Trophoblast cell (in vitro differentiated cells and primary cell): Measurements from ENCODE around the gene POLR1A.

Source experiments
- DNase-seq, 2 donors: peaks; one replicate each; pipeline ENCODE4 v3.0.0-alpha.2; 2016
- H2AFZ ChIP-seq: 2 replicates; pipeline ENCODE4 v1.6.1; 2013; ENCODE audit warnings: low read length, moderate library complexity, mild to moderate bottlenecking; ENCODE audit not compliant: insufficient read depth, poor library complexity
- H2AK5ac ChIP-seq: 2 replicates; pipeline ENCODE4 v1.6.1; 2013; ENCODE audit warnings: mild to moderate bottlenecking, low read length
- H2BK120ac ChIP-seq: 2 replicates; pipeline ENCODE4 v1.6.1; 2013; ENCODE audit warnings: low read length, mild to moderate bottlenecking, moderate library complexity; ENCODE audit not compliant: insufficient read depth, poor library complexity
- H2BK12ac ChIP-seq: 2 replicates; pipeline ENCODE4 v1.6.1; 2013; ENCODE audit warnings: mild to moderate bottlenecking, low read length, moderate library complexity
- H2BK5ac ChIP-seq: 2 replicates; pipeline ENCODE4 v1.6.1; 2013; ENCODE audit warnings: low read length, low read depth, moderate library complexity, mild to moderate bottlenecking; ENCODE audit not compliant: poor library complexity
- H3K14ac ChIP-seq: 2 replicates; pipeline ENCODE4 v1.6.1; 2013; ENCODE audit warnings: mild to moderate bottlenecking, low read length
- H3K18ac ChIP-seq: 2 replicates; pipeline ENCODE4 v1.6.1; 2013; ENCODE audit warnings: mild to moderate bottlenecking, low read length
- H3K23ac ChIP-seq: 2 replicates; pipeline ENCODE4 v1.6.1; 2013; ENCODE audit warnings: low read length
- H3K27ac ChIP-seq: 2 replicates; pipeline ENCODE4 v1.5.1; 2013; ENCODE audit warnings: low read depth, mild to moderate bottlenecking, inconsistent platforms, low read length, moderate library complexity
- H3K27me3 ChIP-seq: 2 replicates; pipeline ENCODE4 v1.6.1; 2013; ENCODE audit warnings: inconsistent platforms, mild to moderate bottlenecking, low read length, moderate library complexity; ENCODE audit not compliant: insufficient read depth
- H3K36me3 ChIP-seq, 2 experiments: 1 replicate in 1 of 2; 2 replicates in 1 of 2; pipeline ENCODE4 v1.6.1; 2013; ENCODE audit warnings: low read length in 2 of 2, mild to moderate bottlenecking in 2 of 2, moderate library complexity in 1 of 2; ENCODE audit not compliant: insufficient read depth in 2 of 2, control insufficient read depth in 1 of 2
- H3K4ac ChIP-seq: 2 replicates; pipeline ENCODE4 v1.6.1; 2013; ENCODE audit warnings: low read depth, mild to moderate bottlenecking, low read length, moderate library complexity
- H3K4me1 ChIP-seq, 2 experiments: 1 replicate in 1 of 2; 2 replicates in 1 of 2; pipeline ENCODE4 v1.6.1; 2013; ENCODE audit warnings: low read length in 2 of 2, mild to moderate bottlenecking in 2 of 2, moderate library complexity in 1 of 2; ENCODE audit not compliant: insufficient read depth in 2 of 2, control insufficient read depth in 1 of 2
- H3K4me2 ChIP-seq: 2 replicates; pipeline ENCODE4 v1.6.1; 2013; ENCODE audit warnings: inconsistent platforms, mild to moderate bottlenecking, low read length, moderate library complexity
- H3K4me3 ChIP-seq: 2 replicates; pipeline ENCODE4 v1.5.1; 2013; ENCODE audit warnings: mild to moderate bottlenecking, low read depth, low read length, inconsistent platforms
- H3K79me1 ChIP-seq: one replicate; pipeline ENCODE4 v1.6.1; 2013; ENCODE audit warnings: low read length
- H3K79me2 ChIP-seq: 2 replicates; pipeline ENCODE4 v1.6.1; 2013; ENCODE audit warnings: low read length, mild to moderate bottlenecking; ENCODE audit not compliant: control insufficient read depth, insufficient read depth, poor library complexity
- H3K9ac ChIP-seq: 2 replicates; pipeline ENCODE4 v1.6.1; 2013; ENCODE audit warnings: mild to moderate bottlenecking, low read length
- H3K9me3 ChIP-seq: 2 replicates; pipeline ENCODE4 v1.6.1; 2013; ENCODE audit warnings: low read depth, mild to moderate bottlenecking, control low read depth, inconsistent platforms, low read length; ENCODE audit not compliant: insufficient read depth
- H4K12ac ChIP-seq: 2 replicates; pipeline ENCODE4 v1.6.1; 2013; ENCODE audit warnings: low read depth, mild to moderate bottlenecking, low read length, moderate library complexity
- H4K8ac ChIP-seq: 2 replicates; pipeline ENCODE4 v1.6.1; 2013; ENCODE audit warnings: low read depth, mild to moderate bottlenecking, low read length, moderate library complexity
- H4K91ac ChIP-seq: one replicate; pipeline ENCODE4 v1.6.1; 2013; ENCODE audit warnings: low read depth, mild to moderate bottlenecking, low read length, moderate library complexity
- WGBS: extraction: QIAGEN DNeasy Blood & Tissue Kit; methylation state at CpG from one replicate; pipeline ENCODE4 v1.1.7; 2013; ENCODE audit warnings: missing lambda C conversion rate; ENCODE audit not compliant: insufficient read length, insufficient coverage; ENCODE audit errors: extremely low coverage; 5-methylcytosine and 5-hydroxymethylcytosine counted together

Gene POLR1A

DNA sequence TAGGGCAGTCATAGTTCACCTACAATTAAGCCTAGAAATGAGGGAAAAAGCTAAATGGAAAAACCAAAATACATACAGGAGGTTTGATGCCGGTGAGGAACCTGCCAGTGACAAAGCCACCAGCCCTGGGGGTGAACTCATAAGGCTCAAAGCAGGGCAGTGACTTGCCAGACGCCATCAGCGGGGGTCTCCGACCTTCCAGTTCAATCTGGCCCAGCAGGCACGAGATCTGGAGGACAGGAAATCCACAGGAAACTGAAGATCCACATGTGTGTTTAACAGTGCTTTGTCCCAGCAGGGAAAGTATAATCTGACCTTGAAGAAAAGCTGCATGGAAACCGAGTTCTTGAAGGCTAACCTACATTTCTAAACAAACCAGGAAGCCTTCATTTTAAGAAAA is 60.1 kb downstream of the POLR1A start:
- Histone ChIP-seq H3K4me3 (no peak overlapping the region), H3K9ac (no peak overlapping the region), H3K14ac (no peak overlapping the region), H4K8ac (no peak overlapping the region), H3K4me1 (peaks cover 0 to 6% of the 10 kb centered on the region in 2 experiments), H3K27me3 (no peaks in the 10 kb centered on the region), H3K4ac (no peak overlapping the region), H2BK5ac (no peak overlapping the region), H4K12ac (no peak overlapping the region), H3K79me2 (no peaks in the 10 kb centered on the region), H2BK120ac (no peak overlapping the region), H4K91ac (no peak overlapping the region), H2BK12ac (no peak overlapping the region), H3K23ac (no peak overlapping the region), H3K18ac (no peak overlapping the region), H3K79me1 (peaks cover 4% of the 10 kb centered on the region), H3K4me2 (no peak overlapping the region), H3K27ac (no peak overlapping the region), H3K9me3 (no peaks in the 10 kb centered on the region), H3K36me3 (peaks cover 63 to 81% of the 10 kb centered on the region in 2 experiments), H2AK5ac (no peak overlapping the region), H2AFZ (no peak overlapping the region)
- DNase-seq, result no peak
- WGBS, result no CpG with 5 or more reads among the region's 6 CpGs

DNA sequence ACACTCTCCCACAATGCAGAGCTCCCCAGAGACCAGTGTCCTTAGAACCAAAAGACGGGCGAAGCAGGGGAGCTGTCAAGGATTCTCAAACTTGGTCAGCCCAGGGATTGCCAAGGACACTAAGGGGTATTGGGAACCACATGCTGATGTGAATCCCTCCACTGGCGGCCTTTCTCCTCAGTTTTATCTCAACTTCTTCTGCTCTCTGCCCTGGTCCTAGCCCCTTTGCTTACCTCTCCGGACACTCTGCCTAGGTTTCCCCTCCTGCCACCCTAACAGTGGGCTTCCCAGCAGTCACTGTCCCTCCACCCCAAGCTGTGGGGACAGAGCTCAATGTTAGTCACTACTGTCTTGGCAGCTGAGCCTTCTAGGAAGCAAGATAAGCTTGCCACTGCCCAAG is 61.1 kb downstream of the POLR1A start:
- Histone ChIP-seq H3K4ac (no peak overlapping the region), H3K9me3 (no peaks in the 10 kb centered on the region), H3K23ac (no peak overlapping the region), H2BK5ac (no peak overlapping the region), H3K79me2 (no peaks in the 10 kb centered on the region), H4K8ac (no peak overlapping the region), H3K36me3 (peaks cover 67 to 84% of the 10 kb centered on the region in 2 experiments), H3K4me2 (no peak overlapping the region), H3K79me1 (peaks cover 4% of the 10 kb centered on the region), H3K9ac (no peak overlapping the region), H4K12ac (no peak overlapping the region), H2AK5ac (no peak overlapping the region), H3K27ac (no peak overlapping the region), H3K14ac (no peak overlapping the region), H2AFZ (no peak overlapping the region), H3K4me3 (no peak overlapping the region), H2BK12ac (no peak overlapping the region), H3K4me1 (peaks cover 0 to 6% of the 10 kb centered on the region in 2 experiments), H4K91ac (no peak overlapping the region), H3K27me3 (no peaks in the 10 kb centered on the region), H3K18ac (no peak overlapping the region), H2BK120ac (no peak overlapping the region)
- no peak for DNase-seq
- no CpG with 5 or more reads among the region's 4 CpGs for WGBS

DNA sequence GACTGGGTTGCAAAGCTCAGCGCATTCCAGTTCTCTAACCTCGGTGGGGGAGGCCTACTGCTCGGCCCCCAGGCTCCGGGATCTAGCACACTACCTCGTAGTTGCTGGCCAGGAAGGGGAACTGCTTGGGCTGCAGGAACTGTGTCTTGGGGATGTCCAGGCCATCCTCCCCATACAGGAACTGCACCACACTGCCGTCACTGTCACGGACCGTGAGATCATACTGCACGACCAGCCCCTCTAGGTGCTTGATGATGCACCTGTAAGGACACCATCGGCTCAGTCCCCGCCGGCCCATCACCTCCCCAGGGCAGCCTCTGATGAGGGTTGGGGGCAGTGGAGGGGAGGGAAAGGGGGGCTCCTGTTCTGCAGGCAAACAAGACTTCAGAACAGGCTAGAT is 61.6 kb downstream of the POLR1A start:
- Histone ChIP-seq H3K4me3 (no peak overlapping the region), H3K79me1 (peaks cover 4% of the 10 kb centered on the region), H3K79me2 (no peaks in the 10 kb centered on the region), H3K27me3 (no peaks in the 10 kb centered on the region), H4K12ac (no peak overlapping the region), H3K27ac (no peak overlapping the region), H3K36me3 (peaks cover 70 to 85% of the 10 kb centered on the region in 2 experiments), H2AFZ (no peak overlapping the region), H3K14ac (no peak overlapping the region), H3K4ac (no peak overlapping the region), H4K8ac (no peak overlapping the region), H3K4me1 (peaks cover 0 to 6% of the 10 kb centered on the region in 2 experiments), H2BK5ac (no peak overlapping the region), H4K91ac (no peak overlapping the region), H2AK5ac (no peak overlapping the region), H3K18ac (no peak overlapping the region), H2BK12ac (no peak overlapping the region), H3K23ac (no peak overlapping the region), H3K4me2 (no peak overlapping the region), H3K9me3 (no peaks in the 10 kb centered on the region), H2BK120ac (no peak overlapping the region), H3K9ac (no peak overlapping the region)
- no peak for DNase-seq
- WGBS, result no CpG with 5 or more reads among the region's 12 CpGs

DNA sequence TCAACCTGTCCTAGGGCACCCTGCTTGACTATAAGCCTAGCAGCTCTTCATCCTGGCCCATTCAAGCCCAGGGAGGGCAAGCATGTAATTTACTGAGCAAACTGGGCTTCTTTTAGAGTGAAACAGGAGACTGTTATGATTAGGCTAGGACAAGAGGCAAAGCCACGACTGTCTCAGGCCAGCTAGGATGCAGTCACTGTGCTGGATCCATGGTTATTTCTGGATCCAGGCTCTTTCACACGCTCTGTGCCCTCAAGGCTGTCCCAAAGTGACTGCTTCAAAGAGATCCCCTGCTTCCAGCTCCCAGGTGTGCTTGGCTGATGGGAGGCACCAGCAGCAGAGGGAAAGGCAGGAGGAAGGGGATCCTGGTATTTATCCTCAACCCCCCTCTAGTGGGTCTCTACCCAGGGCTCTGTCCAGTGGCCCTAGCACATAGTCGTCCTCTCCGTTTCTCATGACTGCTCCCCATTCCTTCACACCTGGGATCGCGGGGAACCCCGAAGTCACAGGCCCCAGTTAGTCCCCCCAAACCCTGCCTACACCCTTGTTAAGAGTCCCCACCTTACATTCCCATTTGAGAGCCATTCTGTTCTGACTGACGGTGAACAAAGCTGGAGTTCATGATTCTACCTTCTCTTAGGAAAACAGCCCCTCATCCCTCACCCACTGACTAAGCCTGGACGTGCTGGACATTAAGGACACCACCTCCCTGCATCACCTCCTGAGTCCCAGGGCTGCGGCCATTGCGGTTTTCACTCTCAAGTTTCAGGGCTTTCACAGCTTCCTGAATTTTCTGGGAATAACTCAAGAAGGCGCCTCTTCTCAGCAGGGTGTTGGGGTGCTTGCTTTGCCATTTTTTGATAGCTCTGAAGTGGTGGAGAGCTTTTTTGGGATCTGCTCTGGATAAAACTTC is 63.2 kb downstream of the POLR1A start:
- Histone ChIP-seq H3K9me3 (no peaks in the 10 kb centered on the region), H2AK5ac (no peak overlapping the region), H3K4me1 (peaks cover 0 to 4% of the 10 kb centered on the region in 2 experiments), H2BK5ac (no peak overlapping the region), H3K18ac (no peak overlapping the region), H3K79me2 (no peaks in the 10 kb centered on the region), H4K12ac (no peak overlapping the region), H3K36me3 (peaks cover 71 to 84% of the 10 kb centered on the region in 2 experiments), H2BK120ac (no peak overlapping the region), H3K27ac (no peak overlapping the region), H2AFZ (no peak overlapping the region), H3K14ac (no peak overlapping the region), H3K4me3 (no peak overlapping the region), H3K79me1 (peaks cover 4% of the 10 kb centered on the region), H4K91ac (no peak overlapping the region), H3K4ac (no peak overlapping the region), H2BK12ac (no peak overlapping the region), H3K27me3 (no peaks in the 10 kb centered on the region), H3K23ac (no peak overlapping the region), H3K9ac (no peak overlapping the region), H4K8ac (no peak overlapping the region), H3K4me2 (no peak overlapping the region)
- WGBS, result no CpG with 5 or more reads among the region's 12 CpGs
- no peak for DNase-seq
